A375 (cell line): ENCODE measurements around the gene ZNF281. TPM values are rescaled to one million over a fixed set of nuclear protein-coding genes. Genes with fewer than 3 reads are reported as not detected.

Experiments used
- total RNA-seq: library from RNA; depleted of rRNA; stranded (reverse); fragments of >200 nt; shearing (Covaris generic); gene quantifications from 2 replicates; pipeline ENCODE4 v1.2.3, GENCODE V29; 2014; rRNA removed

Gene ZNF281, protein sequence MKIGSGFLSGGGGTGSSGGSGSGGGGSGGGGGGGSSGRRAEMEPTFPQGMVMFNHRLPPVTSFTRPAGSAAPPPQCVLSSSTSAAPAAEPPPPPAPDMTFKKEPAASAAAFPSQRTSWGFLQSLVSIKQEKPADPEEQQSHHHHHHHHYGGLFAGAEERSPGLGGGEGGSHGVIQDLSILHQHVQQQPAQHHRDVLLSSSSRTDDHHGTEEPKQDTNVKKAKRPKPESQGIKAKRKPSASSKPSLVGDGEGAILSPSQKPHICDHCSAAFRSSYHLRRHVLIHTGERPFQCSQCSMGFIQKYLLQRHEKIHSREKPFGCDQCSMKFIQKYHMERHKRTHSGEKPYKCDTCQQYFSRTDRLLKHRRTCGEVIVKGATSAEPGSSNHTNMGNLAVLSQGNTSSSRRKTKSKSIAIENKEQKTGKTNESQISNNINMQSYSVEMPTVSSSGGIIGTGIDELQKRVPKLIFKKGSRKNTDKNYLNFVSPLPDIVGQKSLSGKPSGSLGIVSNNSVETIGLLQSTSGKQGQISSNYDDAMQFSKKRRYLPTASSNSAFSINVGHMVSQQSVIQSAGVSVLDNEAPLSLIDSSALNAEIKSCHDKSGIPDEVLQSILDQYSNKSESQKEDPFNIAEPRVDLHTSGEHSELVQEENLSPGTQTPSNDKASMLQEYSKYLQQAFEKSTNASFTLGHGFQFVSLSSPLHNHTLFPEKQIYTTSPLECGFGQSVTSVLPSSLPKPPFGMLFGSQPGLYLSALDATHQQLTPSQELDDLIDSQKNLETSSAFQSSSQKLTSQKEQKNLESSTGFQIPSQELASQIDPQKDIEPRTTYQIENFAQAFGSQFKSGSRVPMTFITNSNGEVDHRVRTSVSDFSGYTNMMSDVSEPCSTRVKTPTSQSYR
- total RNA-seq, result 12.3 and 14.6 TPM in 2 replicates

GRCh38 chr1:200409761-200410565 lies at the start of gene ZNF281:
TSS of gene ZNF281 (minus strand) at chr1:200410036. CDS start at chr1:200409705, 331 bp downstream.

Other genes starting within 250 kb of the ZNF281 start
- 20.0 and 22.6 TPM in 2 replicates for gene KIF14, start 210.7 kb upstream of the ZNF281 start, total RNA-seq